NCI-H2227 (cell line): Measurements from ENCODE around the gene ZFYVE26.

ENCODE experiments used
- DNase-seq: peaks from one replicate; lab custom pipeline; 2025; ENCODE audit not compliant: unreplicated experiment; lab: John Stamatoyannopoulos, UW

ZFYVE26 gene

DNA sequence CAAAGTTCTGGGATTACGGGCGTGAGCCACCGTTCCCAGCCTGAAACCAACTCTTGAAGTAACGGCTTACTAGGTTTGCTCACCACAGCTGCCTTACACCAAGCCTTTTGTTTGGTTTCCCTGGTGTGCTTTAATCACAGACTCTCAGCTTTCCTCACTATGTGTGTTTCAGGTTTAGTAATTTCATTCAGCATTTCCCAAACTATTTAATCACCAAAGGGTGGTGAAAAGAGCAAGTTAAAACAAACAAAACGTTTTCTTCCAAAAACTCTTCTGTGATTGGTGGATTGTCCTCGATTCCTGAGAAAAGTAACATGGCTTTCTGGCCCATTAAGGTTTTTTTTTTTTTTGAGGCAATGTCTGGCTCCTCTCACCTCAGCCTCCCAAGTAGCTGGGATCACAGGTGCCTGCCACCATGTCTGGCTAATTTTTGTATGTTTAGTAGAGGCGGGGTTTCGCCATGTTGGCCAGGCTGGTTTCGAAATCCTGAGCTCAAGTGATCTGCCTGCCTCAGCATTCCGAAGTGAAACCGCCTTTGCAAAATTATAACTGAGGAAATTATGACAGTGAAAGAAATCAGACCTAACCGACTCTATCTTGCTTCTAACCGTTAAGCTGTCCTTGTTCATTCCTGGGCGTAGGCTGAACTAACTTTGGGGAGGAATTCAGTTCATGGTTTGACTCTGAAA, 1.5 kb upstream of the ZFYVE26 start:
- no peak for DNase-seq

DNA sequence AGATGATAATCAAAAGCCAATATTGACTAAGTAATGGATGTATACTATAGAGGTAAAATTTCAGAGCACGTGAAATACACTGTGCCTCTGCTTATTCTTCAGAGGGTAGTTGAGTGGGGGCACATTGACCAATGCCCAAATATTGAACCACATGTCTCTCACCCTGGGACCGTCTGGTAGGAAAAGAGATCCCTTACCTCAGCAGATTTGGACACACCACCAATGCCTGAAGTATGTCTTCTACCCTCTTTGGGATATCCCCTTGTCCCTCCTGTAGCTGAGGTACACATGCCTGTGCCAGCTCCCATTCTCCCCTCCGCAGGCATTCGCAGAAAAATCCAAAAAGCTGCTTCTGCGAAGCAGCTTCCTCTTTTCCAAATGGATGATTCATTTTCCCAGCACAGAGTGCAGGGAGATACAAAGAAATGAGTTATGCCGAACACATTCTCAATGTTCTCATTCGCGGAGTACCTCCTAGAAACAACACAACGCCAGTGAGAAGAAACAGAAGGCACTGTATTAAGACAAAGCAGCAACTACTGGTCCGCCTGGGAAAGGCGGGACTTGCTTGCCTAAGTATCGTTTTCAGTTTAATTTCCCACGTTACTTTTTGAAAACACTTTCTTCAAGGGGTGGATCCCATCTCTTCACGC, 691 bp downstream of the ZFYVE26 start:
- peak; percentile 38 for DNase-seq

DNA sequence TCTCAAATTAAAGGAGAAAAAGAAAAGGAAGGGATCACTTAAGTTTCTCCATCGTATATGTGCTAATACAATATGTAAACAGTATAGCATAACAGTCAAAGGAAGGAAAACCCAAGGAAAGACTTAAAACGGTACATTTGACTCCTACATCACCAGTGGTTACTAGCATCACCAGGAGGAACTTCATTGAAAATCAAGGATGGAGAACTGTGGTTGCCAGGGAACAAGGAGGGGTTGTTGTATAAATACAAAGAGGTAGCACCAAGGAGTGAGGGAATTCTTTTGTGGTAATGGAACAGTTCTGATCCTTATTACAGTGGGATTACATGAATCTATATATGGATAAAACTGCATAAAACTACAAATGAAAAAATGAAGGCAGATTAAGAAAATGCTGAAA, 1.6 kb downstream of the ZFYVE26 start:
- no peak for DNase-seq

DNA sequence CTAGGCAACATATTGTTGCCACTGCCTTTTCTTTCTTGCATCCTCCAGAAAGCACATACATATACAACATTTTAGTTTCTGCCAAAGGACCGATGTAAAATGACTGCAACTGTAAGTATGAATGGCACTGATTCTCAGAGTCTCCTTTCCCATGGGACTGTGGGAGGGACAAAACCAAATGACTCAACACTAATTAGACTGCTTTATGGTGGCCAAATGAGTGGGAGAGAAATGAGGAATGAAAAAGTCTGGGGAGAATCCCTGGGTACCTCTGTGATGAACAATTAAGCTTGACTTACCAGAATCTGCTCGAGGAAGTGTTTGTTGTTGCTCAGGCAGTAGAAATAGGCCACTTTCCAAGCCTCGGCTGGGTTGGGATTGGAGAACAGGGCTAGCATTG, 10.1 kb downstream of the ZFYVE26 start:
- DNase-seq: no peak

DNA sequence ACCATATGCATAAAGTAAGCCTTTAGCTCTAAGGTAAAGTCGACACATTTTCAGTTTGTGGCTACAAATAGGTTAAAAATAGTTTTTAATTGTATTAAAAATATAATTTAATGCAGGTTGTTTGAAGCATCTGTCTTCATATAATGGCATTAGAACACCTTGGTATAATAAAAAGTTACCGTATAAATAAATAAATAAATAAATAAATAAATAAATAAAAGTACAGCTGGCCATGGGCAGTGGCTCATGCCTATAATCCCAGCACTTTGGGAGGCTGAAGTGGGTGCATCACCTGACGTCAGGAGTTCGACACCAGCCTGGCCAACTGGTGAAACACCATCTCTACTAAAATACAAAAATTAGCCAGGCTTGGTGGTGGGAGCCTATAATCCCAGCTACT, 15.6 kb downstream of the ZFYVE26 start:
- DNase-seq: no peak

DNA sequence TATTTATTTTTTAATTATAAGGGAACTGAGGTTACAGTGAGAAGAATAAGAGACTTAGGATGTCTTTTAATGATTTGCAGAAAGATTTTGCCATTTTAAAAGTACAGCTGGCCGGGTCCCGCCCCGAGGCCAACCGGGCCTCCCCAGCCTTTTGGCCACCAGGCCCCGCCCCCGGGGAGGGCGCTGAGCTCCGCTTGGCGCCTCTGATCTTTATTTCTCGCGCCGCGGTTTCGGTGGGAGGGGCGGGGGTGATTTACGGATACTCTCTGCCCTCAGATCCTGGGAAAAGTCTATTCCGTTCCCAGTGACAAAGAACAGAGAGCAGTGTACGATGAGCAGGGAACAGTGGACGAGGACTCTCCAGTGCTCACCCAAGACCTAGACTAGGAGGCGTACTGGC, 17.7 kb downstream of the ZFYVE26 start:
- no peak for DNase-seq

DNA sequence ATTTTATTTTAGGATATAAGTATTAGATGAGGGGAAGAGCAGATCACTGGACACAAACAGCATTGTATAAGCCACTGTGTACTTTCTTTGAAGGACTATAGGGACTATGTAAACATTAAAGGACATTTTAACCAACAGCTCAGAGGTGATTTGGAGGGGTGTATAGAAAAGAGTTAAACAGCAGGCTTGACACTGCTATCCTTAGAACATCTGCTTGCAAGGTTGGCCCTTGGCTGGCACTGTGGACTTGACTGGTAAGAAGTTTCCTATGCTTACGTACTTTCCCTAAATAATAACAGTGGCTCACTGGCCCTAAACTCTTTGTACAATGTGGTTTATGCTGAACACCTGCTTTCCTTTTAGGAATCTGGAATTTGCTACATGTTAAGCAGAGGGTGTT, 28.7 kb downstream of the ZFYVE26 start:
- no peak for DNase-seq

DNA sequence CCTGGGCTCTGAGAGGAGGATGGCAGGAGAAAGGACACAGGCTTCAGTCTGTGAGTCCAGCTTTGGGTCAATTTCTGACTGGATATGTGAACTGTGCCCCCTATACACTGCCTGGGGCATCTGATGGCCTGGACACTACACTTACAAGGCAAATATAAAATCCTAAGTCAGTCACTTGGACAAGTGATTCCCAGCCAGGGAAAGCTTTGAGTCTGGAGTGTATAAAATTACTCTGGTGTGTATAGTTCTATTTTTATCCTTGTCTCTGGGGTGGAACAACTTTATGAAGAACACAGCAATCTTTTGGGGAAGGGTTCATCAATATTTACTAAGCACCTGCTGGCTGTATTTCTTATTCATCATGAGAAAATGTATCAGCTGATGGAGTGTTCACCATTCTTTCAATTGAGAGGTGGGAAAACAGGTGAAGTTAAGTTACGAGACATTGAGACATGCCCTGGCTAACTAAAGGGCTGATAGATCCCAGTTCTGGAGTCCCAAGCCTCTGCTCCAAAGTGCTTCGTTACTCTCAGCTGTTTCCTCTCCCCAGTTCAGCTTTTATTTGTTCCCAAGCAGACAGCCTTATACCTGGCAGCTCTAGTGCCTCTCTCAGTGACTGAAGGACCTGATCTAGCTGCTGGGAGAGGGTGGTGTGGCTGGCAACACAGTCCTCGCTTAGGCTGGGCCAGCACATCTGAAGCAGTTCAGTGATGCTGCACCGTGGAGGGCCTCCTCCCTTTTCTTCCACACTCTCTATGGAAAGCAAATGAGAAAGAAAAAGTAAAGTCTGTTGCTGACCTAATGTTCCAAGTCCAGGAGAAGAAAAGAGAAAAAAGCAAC, 30.9 kb downstream of the ZFYVE26 start:
- no peak for DNase-seq

DNA sequence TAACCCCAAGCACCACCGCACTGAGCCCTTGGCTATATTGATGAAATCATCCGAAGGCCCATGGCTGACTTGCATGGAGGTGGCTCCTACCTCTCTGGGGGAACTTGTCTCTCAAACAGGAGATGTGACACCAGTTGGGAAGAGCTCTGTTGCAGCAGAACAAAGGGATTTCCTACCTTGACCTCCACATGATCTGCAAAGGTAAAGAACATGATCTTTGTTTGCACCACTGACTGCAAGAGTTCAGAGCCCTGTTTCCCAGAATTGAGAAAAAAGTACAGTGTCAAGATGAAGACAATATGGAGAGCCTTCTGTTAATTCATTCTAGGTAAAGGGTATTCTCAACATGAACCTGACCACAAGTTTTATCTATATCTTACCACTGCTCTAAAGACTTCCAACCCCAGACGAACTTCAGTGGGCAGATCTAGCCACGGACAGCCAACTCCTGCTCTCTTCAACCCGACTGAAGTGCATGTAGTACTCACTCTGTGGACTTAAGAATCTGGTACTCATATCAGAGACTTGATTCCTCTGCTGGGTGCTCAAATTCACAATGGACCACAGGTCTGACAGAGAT, 32.1 kb downstream of the ZFYVE26 start:
- no peak for DNase-seq

DNA sequence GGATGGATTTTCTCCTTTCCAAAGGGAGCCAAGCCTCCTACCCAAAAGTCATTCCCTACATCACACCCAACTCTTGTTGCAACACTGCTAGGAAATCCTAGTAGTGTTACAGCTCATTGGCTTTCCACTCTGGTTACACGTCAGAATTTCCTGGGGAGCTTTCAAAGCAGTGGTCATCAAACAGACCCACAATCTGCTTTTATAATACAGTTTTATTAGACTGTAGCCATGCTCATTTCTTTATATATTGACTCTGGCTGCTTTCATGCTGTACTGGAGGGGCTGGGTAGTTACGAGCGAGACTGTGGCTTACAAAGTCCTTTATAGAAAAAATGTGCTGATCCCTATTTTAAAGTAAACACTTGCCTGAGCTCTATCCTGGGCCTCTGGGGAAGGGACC, 34.3 kb downstream of the ZFYVE26 start:
- no peak for DNase-seq

DNA sequence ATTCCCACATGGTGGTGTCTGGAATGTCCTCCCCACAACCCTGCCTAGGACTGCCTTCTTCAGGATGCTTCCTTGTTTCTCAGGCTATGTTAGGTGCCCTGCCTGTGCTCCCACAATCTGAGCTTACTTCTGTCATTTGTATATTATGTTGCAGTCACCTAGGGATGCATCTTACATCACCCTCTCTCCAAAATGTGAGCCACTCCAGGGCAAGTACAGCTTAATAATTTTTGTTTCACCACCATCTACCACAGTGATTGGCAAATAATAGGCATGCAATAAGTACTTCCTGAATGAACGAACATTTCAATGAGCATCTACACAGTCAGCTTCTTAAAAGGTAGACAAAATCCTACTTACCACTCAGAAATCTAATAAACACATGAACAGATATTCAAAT, 37.6 kb downstream of the ZFYVE26 start:
- DNase-seq: no peak

DNA sequence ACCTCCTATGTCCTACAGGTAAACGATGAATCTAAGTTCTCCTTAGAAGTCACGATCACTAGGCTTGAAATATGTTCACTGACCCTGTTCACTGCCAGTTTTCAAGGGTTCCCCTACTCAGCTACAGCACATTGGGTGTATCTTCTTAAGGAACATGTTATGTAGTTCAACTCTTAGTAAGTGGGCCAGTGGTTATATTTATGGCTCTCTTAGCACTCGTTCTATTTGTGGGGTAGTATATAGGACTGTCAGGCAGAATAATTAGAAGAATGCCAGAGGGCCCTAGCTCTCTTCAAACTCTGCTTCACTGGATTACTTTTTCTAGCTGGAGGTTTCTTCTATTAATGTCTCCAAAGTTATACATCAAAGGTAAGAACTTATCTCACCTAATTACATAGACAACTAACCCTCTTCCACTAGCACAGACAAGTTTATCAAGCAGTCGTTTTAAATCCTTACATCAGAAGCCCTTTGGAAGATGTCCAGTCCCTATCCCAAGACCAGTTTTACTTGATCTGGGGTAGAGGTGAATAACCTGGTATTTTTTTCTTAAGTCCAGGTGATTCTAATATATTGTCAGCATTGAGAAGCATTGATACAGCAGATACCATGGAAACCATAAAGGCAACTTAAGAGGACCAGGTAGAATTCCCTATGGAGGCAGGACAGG, 39.6 kb downstream of the ZFYVE26 start:
- no peak for DNase-seq

DNA sequence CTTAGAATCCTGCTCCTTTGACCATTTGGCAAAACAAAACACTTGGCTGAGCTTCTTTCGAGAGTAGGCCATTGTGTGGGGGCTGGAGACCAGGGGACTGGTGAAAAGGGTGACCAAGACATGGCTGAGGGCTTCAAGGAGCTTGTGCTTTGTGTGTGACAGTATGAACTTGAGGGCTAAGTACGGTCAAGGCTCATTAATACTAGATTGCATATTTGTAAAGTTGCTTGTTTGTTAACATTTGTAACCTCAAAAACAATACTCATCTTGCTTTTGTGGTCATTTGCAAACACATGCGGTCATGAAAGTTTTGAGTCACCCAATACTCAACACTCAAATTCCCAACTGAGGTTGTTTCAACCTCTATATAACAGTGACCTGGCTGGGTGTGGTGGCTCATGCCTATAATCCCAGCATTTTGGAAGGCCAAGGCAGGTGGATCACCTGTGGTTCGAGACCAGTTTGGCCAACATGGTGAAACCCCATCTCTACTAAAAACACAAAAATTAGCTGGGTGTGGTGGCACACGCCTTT, 42.5 kb downstream of the ZFYVE26 start:
- no peak for DNase-seq

DNA sequence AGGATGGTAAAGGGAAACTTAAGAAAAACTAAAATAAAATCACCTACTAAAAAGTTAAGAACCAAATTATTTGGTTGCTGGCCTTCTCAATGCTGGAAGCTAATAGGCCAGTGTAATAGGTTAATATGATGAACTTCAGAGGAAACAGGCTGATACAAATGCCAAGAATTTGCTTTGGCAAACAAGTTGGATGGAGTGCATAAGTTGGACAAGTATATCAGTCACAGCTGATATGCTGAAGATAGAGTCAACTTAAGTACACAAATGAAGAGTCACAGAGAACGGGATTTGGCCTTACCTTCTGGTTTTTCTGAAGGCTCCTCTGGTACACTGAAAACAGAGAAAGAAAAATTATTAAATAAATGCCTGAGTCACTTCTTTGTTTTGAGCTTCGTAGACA, 48.2 kb downstream of the ZFYVE26 start:
- no peak for DNase-seq

DNA sequence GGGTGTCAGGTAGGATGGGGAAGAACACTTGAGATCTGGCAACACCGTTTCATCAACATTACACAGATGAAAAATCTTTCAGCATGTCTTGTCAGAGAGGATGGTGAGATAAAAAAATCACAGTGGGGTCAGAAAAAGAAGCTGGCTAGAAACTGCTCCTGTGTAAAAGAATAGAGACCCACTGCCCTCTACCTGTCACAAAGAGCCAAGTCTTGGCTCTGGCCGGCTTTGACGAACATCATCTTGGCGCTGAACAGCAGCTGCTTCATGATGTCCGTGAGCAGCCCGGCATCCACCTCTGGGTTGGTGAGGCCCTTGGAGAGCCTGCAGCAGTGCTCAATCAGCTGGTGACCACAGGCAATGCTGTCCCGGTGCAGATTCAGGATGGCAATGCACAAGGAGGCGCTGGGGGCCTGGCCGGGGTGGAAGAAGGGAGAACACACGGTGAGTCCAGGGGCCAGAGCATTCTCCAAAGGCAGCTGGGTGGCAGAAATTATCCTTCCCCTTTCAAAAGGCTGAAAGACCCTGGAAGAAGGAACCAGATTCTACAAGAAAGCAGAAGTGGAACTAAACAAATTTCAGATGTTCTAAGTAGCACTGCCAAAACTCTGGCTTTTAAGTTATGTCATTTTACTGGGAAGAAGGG, 50.2 kb downstream of the ZFYVE26 start:
- DNase-seq: no peak

DNA sequence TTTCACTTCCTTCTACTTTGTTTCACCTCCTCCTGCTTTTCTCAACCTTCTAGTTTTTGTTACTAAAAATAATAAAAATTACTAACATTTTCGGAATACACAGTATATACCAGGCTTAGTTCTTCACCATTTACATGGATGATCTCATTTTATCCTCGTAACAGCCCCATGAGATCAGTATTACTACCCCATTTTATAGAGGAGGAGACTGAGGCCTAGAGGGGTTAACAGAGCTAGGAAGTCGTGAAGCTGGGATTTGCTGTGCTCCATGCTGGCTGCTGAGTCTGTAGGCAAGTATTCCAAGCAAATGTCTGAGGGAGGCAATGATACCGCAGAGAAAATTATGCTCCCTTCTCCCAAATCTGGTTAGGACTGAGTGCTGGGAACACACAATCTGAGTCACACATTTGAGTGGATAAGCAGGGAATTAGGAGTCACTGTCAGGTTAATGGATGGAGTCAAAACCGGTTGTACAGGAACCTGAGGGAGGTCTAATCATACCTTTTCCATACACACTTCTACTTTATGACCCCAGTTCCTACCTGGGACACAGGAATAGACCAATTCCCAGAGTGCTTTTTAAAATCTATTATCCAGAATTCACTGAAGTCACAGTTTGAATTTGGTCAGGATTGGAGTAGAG, 51.1 kb downstream of the ZFYVE26 start:
- no peak for DNase-seq

DNA sequence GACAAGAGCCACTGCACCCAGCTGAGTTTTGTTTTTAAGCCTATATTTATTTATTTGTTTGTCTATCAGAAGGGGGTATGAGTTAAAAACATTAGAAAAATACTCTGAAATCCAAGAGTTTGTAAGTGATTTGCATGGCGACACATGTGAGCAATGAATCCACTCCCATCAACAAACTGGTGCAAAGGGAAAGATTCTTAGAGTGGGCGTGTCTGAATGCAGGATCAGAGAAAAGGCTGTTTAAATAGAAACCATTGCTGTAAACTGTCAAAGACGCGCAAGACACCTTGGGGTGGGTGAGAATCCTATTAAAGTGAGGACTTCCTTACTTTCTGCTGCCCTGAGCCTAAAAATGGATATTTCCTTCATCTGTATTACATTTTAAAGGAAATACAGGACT, 51.9 kb downstream of the ZFYVE26 start:
- DNase-seq: no peak

DNA sequence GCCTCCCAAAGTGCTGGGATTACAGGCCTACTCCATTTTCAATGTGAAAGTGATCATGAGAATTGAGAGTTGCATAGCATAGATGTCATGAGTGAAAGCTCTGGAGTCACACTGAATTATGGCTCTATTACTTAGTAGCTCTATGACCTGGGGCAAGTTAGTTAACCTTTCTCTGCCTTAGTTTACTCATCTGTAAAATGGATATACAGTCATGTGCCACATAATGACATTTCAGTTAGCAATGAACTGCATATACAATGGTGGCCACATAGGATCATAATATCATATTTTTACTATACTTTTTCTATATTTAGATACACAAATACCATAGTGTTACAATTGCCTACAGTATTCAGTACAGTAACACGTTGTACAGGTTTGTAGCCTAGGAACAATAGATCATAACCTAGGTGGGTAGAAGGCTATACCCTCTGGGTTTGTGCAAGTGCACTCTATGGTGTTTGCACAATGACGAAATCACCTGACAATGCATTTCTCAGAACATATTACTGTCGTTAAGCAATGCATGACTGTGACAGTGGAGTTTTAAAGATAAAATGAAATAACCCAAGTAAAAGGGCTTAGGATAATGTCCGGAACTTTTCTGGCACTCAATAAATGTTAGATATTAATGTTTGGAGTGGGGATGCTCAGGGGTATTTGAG, 53.1 kb downstream of the ZFYVE26 start:
- DNase-seq: no peak

DNA sequence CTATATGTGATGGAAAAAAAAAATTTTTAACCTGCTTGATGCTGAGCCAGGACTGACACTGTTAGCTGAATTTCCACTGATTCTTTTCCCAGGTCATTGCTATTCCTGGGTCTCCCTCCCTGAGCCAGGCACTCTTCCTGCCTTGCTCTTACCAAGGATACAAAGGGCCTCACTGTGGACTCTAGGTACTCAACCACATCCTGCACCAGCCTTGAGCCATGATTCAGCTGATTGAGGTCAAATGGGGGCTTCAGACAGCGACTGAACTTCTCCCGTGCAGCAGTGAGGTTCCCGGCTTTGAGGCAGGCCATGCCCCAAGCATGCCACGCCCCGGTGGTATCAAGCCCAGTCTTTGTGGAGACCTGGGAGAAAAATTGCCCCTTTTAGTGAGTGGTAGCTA, 54.3 kb downstream of the ZFYVE26 start:
- no peak for DNase-seq
